Measurements from ENCODE around the gene SIVA1.

SIVA1 gene, protein sequence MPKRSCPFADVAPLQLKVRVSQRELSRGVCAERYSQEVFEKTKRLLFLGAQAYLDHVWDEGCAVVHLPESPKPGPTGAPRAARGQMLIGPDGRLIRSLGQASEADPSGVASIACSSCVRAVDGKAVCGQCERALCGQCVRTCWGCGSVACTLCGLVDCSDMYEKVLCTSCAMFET

DNA sequence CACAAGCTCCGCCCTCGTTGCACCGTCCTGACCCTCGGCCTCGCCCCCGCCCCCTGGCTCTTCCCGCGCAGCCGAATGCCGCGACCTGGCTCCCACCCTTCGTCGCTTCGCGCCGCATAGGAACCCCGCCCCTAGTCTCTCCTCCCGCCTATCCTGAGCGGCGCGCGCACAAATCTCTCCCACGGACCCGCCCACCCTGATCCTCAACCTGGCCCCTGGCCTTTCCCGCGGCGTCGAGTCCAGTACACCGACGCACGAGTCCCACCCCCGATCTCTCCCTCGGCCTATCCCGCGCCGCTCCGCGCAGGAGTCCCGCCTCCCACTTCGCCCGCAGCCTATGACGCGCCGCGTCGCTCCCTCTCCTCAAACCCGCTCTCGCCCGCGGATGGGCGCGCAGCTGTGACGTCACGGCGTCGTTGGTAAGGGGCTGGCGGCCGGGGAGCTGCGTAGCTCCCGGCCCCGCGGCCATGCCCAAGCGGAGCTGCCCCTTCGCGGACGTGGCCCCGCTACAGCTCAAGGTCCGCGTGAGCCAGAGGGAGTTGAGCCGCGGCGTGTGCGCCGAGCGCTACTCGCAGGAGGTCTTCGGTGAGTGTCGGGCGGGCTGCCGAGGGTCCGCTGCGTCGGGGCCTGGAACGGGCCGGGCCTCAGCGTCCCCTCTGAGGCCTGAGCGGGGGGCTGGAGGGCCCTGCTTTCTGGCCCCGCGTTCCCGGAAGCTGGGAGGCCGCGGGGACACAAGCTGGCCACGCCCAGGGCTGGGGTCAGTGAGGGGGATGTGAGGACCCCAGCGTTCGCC is at the start of gene SIVA1:
TSS of gene SIVA1 (plus strand) at position 413 of the 793 bp plus-strand sequence. CDS start at position 468, 55 bp downstream.
- H3K4me3 ChIP-seq (ENCODE audit: low read depth, low read length), result peak within 1 kb of the TSS; percentile 93
- TF ChIP-seq, protein P1, sequence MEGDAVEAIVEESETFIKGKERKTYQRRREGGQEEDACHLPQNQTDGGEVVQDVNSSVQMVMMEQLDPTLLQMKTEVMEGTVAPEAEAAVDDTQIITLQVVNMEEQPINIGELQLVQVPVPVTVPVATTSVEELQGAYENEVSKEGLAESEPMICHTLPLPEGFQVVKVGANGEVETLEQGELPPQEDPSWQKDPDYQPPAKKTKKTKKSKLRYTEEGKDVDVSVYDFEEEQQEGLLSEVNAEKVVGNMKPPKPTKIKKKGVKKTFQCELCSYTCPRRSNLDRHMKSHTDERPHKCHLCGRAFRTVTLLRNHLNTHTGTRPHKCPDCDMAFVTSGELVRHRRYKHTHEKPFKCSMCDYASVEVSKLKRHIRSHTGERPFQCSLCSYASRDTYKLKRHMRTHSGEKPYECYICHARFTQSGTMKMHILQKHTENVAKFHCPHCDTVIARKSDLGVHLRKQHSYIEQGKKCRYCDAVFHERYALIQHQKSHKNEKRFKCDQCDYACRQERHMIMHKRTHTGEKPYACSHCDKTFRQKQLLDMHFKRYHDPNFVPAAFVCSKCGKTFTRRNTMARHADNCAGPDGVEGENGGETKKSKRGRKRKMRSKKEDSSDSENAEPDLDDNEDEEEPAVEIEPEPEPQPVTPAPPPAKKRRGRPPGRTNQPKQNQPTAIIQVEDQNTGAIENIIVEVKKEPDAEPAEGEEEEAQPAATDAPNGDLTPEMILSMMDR (IDR thresholded peaks at IDR 0.05; ENCODE audit: borderline replicate concordance, insufficient read depth, low read depth, low read length), result no peak

DNA sequence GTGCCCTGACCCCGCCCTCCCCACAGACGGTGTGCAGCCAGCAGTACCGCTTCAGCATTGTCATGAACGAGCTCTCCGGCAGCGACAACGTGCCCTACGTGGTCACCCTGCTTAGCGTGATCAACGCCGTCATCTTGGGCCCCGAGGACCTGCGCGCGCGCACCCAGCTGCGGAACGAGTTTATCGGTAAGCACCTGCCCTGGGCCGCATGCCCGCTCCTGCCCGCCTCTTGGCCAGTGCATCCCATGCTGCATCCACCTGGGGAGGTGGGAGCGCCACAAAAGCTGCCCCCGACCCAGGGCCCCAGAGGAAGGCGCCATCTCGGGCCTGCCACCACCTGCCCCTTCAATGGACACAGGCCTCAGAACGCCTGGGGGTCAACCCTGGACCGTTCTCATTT is 49.7 kb upstream of the SIVA1 start:
- TF ChIP-seq, protein P1 (IDR thresholded peaks at IDR 0.05; ENCODE audit: borderline replicate concordance, insufficient read depth, low read depth, low read length), result no peak

DNA sequence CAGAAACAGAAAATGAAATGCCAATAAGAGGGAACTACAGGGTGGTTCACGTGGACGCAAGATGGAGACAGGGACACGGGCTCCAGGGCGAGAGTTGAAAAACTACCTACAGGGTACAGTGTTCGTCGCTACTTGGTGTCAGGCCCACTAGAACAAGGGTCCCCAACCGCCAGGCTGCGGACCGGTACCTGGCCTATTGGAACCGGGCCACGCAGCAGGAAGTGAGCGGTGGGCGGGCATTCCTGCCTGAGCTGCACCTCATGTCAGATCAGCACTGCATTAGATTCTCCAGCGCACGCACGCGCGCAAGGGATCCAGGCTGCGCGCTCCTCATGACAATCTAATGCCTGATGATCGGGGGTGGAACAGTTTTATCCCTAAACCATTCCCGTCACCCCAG is 48.7 kb upstream of the SIVA1 start:
- TF ChIP-seq, protein P1 (IDR thresholded peaks at IDR 0.05; ENCODE audit: borderline replicate concordance, insufficient read depth, low read depth, low read length), result no peak
- no peak overlapping the region for H3K4me3 ChIP-seq (ENCODE audit: low read depth, low read length)

More for the DNA sequence above, 49.7 kb upstream of the SIVA1 start:
- no peak overlapping the region for H3K4me3 ChIP-seq (ENCODE audit: low read depth, low read length)

DNA sequence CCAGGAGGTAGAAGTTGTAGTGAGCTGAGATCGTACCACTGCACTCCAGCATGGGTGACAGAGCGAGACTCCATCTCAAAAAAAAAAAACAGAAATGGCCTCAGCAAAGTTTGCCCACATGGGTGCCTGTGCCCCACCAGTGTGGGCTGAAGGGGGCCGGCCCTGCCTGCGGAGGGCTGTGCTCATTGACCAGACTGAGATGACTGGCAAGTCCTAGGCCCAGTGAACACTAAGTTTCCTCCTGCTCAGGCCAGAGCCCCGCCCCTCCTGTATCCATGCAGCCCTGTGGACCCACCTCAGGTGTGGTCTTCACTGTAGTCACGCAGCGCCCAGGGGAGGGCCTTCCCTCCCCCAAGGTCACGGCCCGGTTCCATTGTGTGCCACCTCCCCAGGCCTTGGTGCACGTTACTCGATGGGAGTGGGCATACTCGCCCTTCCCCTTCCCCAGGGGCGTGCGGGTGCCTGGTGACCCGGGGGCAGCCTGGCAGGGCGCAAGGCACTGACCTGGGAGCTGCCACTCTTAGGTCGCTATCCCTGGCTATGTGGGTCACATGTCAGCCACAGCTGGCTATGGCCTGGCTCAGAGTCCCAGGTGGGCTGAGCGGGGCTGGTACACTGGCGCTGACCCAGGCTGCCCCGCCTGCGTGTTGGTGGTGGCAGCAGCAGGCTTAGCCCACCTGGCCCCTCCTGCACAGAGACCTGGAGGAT is 47.5 kb upstream of the SIVA1 start:
- no peak overlapping the region for H3K4me3 ChIP-seq (ENCODE audit: low read depth, low read length)
- TF ChIP-seq, protein P1 (IDR thresholded peaks at IDR 0.05; ENCODE audit: borderline replicate concordance, insufficient read depth, low read depth, low read length), result no peak

DNA sequence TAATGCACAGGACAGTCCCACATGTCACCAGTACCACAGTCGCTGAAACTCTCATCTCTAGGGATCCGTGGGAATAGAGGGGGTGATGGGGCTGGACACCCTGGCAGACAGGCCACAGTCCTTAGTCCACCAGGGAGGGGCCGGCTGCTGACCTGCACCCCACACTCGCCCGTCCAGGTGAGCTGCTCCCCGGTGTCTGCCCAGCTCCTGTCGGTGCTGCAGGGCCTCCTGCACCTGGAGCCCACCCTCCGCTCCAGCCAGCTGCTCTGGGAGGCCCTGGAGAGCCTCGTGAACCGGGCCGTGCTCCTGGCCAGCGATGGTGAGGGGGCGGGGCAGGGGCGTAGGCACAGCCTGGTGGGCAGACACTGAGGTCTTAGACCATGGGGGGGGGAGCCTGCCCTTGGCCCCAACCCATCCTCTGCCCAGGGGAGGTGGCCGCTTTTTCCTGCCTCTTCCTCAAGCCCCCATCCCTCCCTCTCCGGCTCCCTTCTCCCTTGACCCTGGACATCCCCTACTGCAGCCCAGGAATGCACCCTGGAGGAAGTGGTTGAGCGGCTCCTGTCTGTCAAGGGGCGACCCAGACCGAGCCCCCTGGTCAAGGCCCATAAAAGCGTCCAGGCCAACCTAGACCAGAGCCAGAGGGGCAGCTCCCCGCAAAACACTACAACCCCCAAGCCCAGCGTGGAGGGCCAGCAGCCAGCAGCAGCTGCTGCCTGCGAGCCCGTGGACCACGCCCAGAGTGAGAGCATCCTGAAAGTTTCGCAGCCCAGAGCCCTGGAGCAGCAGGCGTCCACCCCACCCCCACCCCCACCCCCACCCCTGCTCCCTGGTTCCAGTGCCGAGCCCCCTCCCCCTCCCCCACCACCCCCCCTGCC is 46.0 kb upstream of the SIVA1 start:
- TF ChIP-seq, protein P1 (IDR thresholded peaks at IDR 0.05; ENCODE audit: borderline replicate concordance, insufficient read depth, low read depth, low read length), result no peak
- no peak overlapping the region for H3K4me3 ChIP-seq (ENCODE audit: low read depth, low read length)

Measured in GM12875 (cell line).